ENCODE measurements around the gene APOC1. TPM values are rescaled to one million over a fixed set of nuclear protein-coding genes. Genes with fewer than 3 reads are reported as not detected.

APOC1 gene
- polyA plus RNA-seq, 1 of the 3 experiments (the other 2 are of a cell fraction): 2.7 TPM

- ChIA-PET POLR2A (no interaction called here), CTCF (interaction anchor here (0.6 to 10.2 kb wide), 25 partner anchors 9 to 227 kb away, joined by 3 to 131 read pairs (median 4); partner anchors contain the start of genes APOE and NECTIN2)
- H3K4me3 ChIP-seq (ENCODE audit: low read depth in 2 of 2, low read length in 1 of 2): no peak overlapping the region; a peak in 1 of 4 replicates
- peaks cover 3 to 6% of the 10 kb centered on the region in 2 experiments for H3K36me3 ChIP-seq (replicated peaks in 1 of 2; ENCODE audit: control insufficient read depth in 1 of 2, insufficient read depth in 2 of 2, low read length in 1 of 2)
- peaks cover 10% of the 10 kb centered on the region for H4K20me1 ChIP-seq (ENCODE audit: insufficient read depth)
- no peaks in the 10 kb centered on the region for H3K27me3 ChIP-seq (ENCODE audit: insufficient read depth)
- H3K9ac ChIP-seq: no peak overlapping the region
- WGBS (ENCODE audit: low lambda C conversion rate): 51% methylated on average over 11 of the region's 13 CpGs
- no peak overlapping the region for H2AFZ ChIP-seq (ENCODE audit: low read depth)
- no peaks in the 10 kb centered on the region for H3K9me2 ChIP-seq
- H3F3A ChIP-seq (replicated peaks; ENCODE audit: insufficient read depth): peaks cover 10% of the 10 kb centered on the region
- TF ChIP-seq RAD21 (IDR thresholded peaks at IDR 0.05; ENCODE audit: low read length) (peak; percentile 72), GATA2 (CRISPR knock-in tag; IDR thresholded peaks at IDR 0.05) (peak; percentile 62), SMC3 (IDR thresholded peaks at IDR 0.05; ENCODE audit: low read depth, low read length) (peak; percentile 74), FOSL2 (IDR thresholded peaks at IDR 0.05; ENCODE audit: borderline replicate concordance, low read depth) (no peak), TAF1 (IDR thresholded peaks at IDR 0.05; ENCODE audit: borderline replicate concordance, low read depth, low read length) (no peak), CTCF (IDR thresholded peaks at IDR 0.05) (peak; percentile 95), NFIC (IDR thresholded peaks at IDR 0.05; ENCODE audit: borderline replicate concordance) (no peak)
- TF ChIP-seq, protein P1, sequence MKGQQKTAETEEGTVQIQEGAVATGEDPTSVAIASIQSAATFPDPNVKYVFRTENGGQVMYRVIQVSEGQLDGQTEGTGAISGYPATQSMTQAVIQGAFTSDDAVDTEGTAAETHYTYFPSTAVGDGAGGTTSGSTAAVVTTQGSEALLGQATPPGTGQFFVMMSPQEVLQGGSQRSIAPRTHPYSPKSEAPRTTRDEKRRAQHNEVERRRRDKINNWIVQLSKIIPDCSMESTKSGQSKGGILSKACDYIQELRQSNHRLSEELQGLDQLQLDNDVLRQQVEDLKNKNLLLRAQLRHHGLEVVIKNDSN (IDR thresholded peaks at IDR 0.05; ENCODE audit: borderline replicate concordance, low read depth): no peak
- DNase-seq: peak; percentile 82
- H3K4me2 ChIP-seq: no peak overlapping the region
- H3K9me3 ChIP-seq: no peaks in the 10 kb centered on the region
- peaks cover 0 to 14% of the 10 kb centered on the region in 2 experiments; a peak in 2 of 4 replicates for H3K4me1 ChIP-seq (ENCODE audit: control insufficient read depth in 1 of 2, insufficient read depth in 2 of 2, low read depth in 1 of 2, low read length in 1 of 2)
- H3K79me2 ChIP-seq (ENCODE audit: insufficient read depth): peaks cover 16% of the 10 kb centered on the region
- H3K27ac ChIP-seq (ENCODE audit: low read depth in 2 of 2, low read length in 1 of 2): no peak overlapping the region; a peak in 1 of 4 replicates
These were observed 37.1 kb downstream of the APOC1 start for GRCh38 chr19:44951179-44952159.

- H3K4me1 ChIP-seq (ENCODE audit: control insufficient read depth in 1 of 2, insufficient read depth in 2 of 2, low read depth in 1 of 2, low read length in 1 of 2): peaks cover 0 to 25% of the 10 kb centered on the region in 2 experiments; a peak in 2 of 4 replicates
- no peaks in the 10 kb centered on the region for H3K9me2 ChIP-seq
- peaks cover 44% of the 10 kb centered on the region for H3K79me2 ChIP-seq (ENCODE audit: insufficient read depth)
- peaks cover 10% of the 10 kb centered on the region for H3F3A ChIP-seq (replicated peaks; ENCODE audit: insufficient read depth)
- peak overlapping the region; percentile 93 to 99 for H3K4me3 ChIP-seq (ENCODE audit: low read depth in 2 of 2, low read length in 1 of 2)
- peak overlapping the region; percentile 94 to 98 for H3K27ac ChIP-seq (ENCODE audit: low read depth in 2 of 2, low read length in 1 of 2)
- H3K36me3 ChIP-seq (replicated peaks in 1 of 2; ENCODE audit: control insufficient read depth in 1 of 2, insufficient read depth in 2 of 2, low read length in 1 of 2): peaks cover 3 to 6% of the 10 kb centered on the region in 2 experiments
- CTCF ChIA-PET: interaction anchor here (0.7 to 10.2 kb wide), 5 partner anchors 43 to 105 kb away, joined by 3 to 131 read pairs (median 4); partner anchors contain the start of gene APOE
- POLR2A ChIA-PET: interaction anchor here (0.9 to 1.6 kb wide), 3 partner anchors 39 to 85 kb away, joined by 4 to 9 read pairs (median 4); partner anchors contain the start of genes APOC1, CLASRP and TOMM40
- H3K4me2 ChIP-seq: peak overlapping the region; percentile 88
- no peak for DNase-seq
- H3K27me3 ChIP-seq (ENCODE audit: insufficient read depth): no peaks in the 10 kb centered on the region
- H3K9ac ChIP-seq: peak overlapping the region; percentile 82
- 25% methylated on average over 13 of the region's 13 CpGs for WGBS (ENCODE audit: low lambda C conversion rate)
- H2AFZ ChIP-seq (ENCODE audit: low read depth): peak overlapping the region; percentile 80
- peaks cover 35% of the 10 kb centered on the region for H4K20me1 ChIP-seq (ENCODE audit: insufficient read depth)
- H3K9me3 ChIP-seq: no peaks in the 10 kb centered on the region
- TF ChIP-seq ELF1 (IDR thresholded peaks at IDR 0.05): no peak
- TF ChIP-seq, protein P1 (IDR thresholded peaks at IDR 0.05; ENCODE audit: borderline replicate concordance, low read depth): no peak
- no peak for TF ChIP-seq SIN3A (IDR thresholded peaks at IDR 0.05; ENCODE audit: borderline replicate concordance, low read depth, low read length)
- TF ChIP-seq FOSL2 (IDR thresholded peaks at IDR 0.05; ENCODE audit: borderline replicate concordance, low read depth): no peak
- no peak for TF ChIP-seq RXRA (IDR thresholded peaks at IDR 0.05; ENCODE audit: borderline replicate concordance, low read depth)
- no peak for TF ChIP-seq TAF1 (IDR thresholded peaks at IDR 0.05; ENCODE audit: borderline replicate concordance, low read depth, low read length)
- no peak for TF ChIP-seq GATA2 (CRISPR knock-in tag; IDR thresholded peaks at IDR 0.05)
- TF ChIP-seq, protein P2, sequence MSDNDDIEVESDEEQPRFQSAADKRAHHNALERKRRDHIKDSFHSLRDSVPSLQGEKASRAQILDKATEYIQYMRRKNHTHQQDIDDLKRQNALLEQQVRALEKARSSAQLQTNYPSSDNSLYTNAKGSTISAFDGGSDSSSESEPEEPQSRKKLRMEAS (IDR thresholded peaks at IDR 0.05; ENCODE audit: low read depth): no peak
- no peak for TF ChIP-seq EP300 (IDR thresholded peaks at IDR 0.05; ENCODE audit: borderline replicate concordance in 1 of 2, low read depth in 1 of 2, low read length in 1 of 2)
- TF ChIP-seq JUND (IDR thresholded peaks at IDR 0.05): no peak
- no peak for TF ChIP-seq CHD2 (IDR thresholded peaks at IDR 0.05; ENCODE audit: low read length, partially characterized antibody)
- TF ChIP-seq YY1 (IDR thresholded peaks at IDR 0.05; ENCODE audit: low read depth): no peak
- TF ChIP-seq RCOR1 (IDR thresholded peaks at IDR 0.05; ENCODE audit: low read length): no peak
- no peak for TF ChIP-seq RAD21 (IDR thresholded peaks at IDR 0.05; ENCODE audit: low read length)
- TF ChIP-seq MEF2A (IDR thresholded peaks at IDR 0.05; ENCODE audit: borderline replicate concordance, low read depth): no peak
- TF ChIP-seq, protein P3, sequence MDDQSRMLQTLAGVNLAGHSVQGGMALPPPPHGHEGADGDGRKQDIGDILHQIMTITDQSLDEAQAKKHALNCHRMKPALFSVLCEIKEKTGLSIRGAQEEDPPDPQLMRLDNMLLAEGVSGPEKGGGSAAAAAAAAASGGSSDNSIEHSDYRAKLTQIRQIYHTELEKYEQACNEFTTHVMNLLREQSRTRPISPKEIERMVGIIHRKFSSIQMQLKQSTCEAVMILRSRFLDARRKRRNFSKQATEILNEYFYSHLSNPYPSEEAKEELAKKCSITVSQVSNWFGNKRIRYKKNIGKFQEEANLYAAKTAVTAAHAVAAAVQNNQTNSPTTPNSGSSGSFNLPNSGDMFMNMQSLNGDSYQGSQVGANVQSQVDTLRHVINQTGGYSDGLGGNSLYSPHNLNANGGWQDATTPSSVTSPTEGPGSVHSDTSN (IDR thresholded peaks at IDR 0.05): no peak
These were observed 39.9 kb downstream of the APOC1 start for GRCh38 chr19:44954278-44954648.
